GM12864 (cell line): ENCODE results near the gene UFD1.

Source experiments
- DNase-seq: peaks from one replicate; pipeline ENCODE4 v3.0.0-alpha.2; 2011; ENCODE audit warnings: low read depth
- H3K4me3 ChIP-seq: 2 replicates; pipeline ENCODE4 v1.5.1; 2011; ENCODE audit warnings: mild to moderate bottlenecking, low read depth, low read length, control low read depth
- CTCF ChIP-seq: IDR thresholded peaks from 2 replicates; pipeline ENCODE4 v1.5.1; 2011; ENCODE audit warnings: low read depth, mild to moderate bottlenecking, moderate library complexity, low read length, control low read depth, inconsistent platforms; ENCODE audit errors: missing control alignments

The UFD1 gene

GRCh38 chr22:19488884-19489843, 10.2 kb upstream of the UFD1 start:
- no peak for TF ChIP-seq CTCF
- no peak for DNase-seq

GRCh38 chr22:19488285-19488684, 9.3 kb upstream of the UFD1 start:
- no peak for DNase-seq
- H3K4me3 ChIP-seq, result no peak overlapping the region
- no peak for TF ChIP-seq CTCF

More at GRCh38 chr22:19488884-19489843, 10.2 kb upstream of the UFD1 start:
- no peak overlapping the region for H3K4me3 ChIP-seq

GRCh38 chr22:19483481-19484244, 4.7 kb upstream of the UFD1 start:
- no peak for TF ChIP-seq CTCF
- no peak overlapping the region for H3K4me3 ChIP-seq
- no peak for DNase-seq

GRCh38 chr22:19482297-19482696, 3.3 kb upstream of the UFD1 start:
- DNase-seq, result no peak
- H3K4me3 ChIP-seq, result no peak overlapping the region
- TF ChIP-seq CTCF, result no peak

GRCh38 chr22:19480789-19481188, 1.8 kb upstream of the UFD1 start:
- DNase-seq, result no peak
- no peak for TF ChIP-seq CTCF
- peak overlapping the region; percentile 97 for H3K4me3 ChIP-seq

GRCh38 chr22:19480173-19480568, 1.2 kb upstream of the UFD1 start:
- peak overlapping the region; percentile 97 for H3K4me3 ChIP-seq
- no peak for TF ChIP-seq CTCF
- no peak for DNase-seq
